Hepatocyte (in vitro differentiated cells): ENCODE data around the gene CFAP90. TPM values are rescaled to one million over a fixed set of nuclear protein-coding genes. Genes with fewer than 3 reads are reported as not detected.

Experiments
- DNase-seq: peaks from one replicate; pipeline ENCODE4 v3.0.0-alpha.2; 2016; ENCODE audit warnings: low spot score
- H2AFZ ChIP-seq: fragments of 200-600 bp; sonication (generic); 2 replicates; pipeline ENCODE4 v1.6.0; 2016; ENCODE audit warnings: antibody characterized with exemption, mild to moderate bottlenecking
- H3K27ac ChIP-seq: fragments of 200-600 bp; sonication (generic); 2 replicates; pipeline ENCODE4 v1.5.1; 2016; ENCODE audit warnings: mild to moderate bottlenecking
- H3K27me3 ChIP-seq: fragments of 200-600 bp; sonication (generic); 2 replicates; pipeline ENCODE4 v1.6.1; 2016
- H3K36me3 ChIP-seq: fragments of 200-600 bp; sonication (generic); replicated peaks from 2 replicates; pipeline ENCODE4 v1.5.1; 2016; ENCODE audit warnings: low read depth; ENCODE audit not compliant: insufficient read depth
- H3K4me1 ChIP-seq: fragments of 200-600 bp; sonication (generic); 2 replicates; pipeline ENCODE4 v1.5.1; 2016; ENCODE audit warnings: mild to moderate bottlenecking, moderate library complexity; ENCODE audit not compliant: insufficient read depth
- H3K4me2 ChIP-seq: fragments of 200-600 bp; sonication (generic); 2 replicates; pipeline ENCODE4 v1.6.0; 2016
- H3K4me3 ChIP-seq: fragments of 200-600 bp; sonication (generic); 2 replicates; pipeline ENCODE4 v1.5.1; 2016; ENCODE audit warnings: mild to moderate bottlenecking
- H3K79me2 ChIP-seq: fragments of 200-600 bp; sonication (generic); 2 replicates; pipeline ENCODE4 v1.6.0; 2017; ENCODE audit warnings: mild to moderate bottlenecking
- H3K9me2 ChIP-seq: fragments of 200-600 bp; sonication (generic); replicated peaks from 2 replicates; pipeline ENCODE4 v1.6.0; 2017; ENCODE audit warnings: mild to moderate bottlenecking; ENCODE audit not compliant: insufficient read depth
- H3K9me3 ChIP-seq: fragments of 200-600 bp; sonication (generic); 2 replicates; pipeline ENCODE4 v1.5.1; 2016; ENCODE audit warnings: low read depth, mild to moderate bottlenecking
- H4K20me1 ChIP-seq: fragments of 200-600 bp; sonication (generic); 2 replicates; pipeline ENCODE4 v1.6.0; 2016; ENCODE audit warnings: mild to moderate bottlenecking; ENCODE audit not compliant: insufficient read depth, poor library complexity, severe bottlenecking
- CTCF ChIP-seq: fragments of 200-600 bp; sonication (generic); IDR thresholded peaks from 2 replicates; pipeline ENCODE4 v1.5.1; 2016; ENCODE audit warnings: antibody characterized with exemption, mild to moderate bottlenecking; ENCODE audit not compliant: poor library complexity
- EZH2 ChIP-seq: fragments of 200-600 bp; sonication (generic); IDR thresholded peaks from 2 replicates; pipeline ENCODE4 v1.6.1; 2016; ENCODE audit warnings: antibody characterized with exemption, mild to moderate bottlenecking, borderline replicate concordance
- EZH2phosphoT487 ChIP-seq: fragments of 200-600 bp; sonication (generic); IDR thresholded peaks from one replicate; pipeline ENCODE4 v1.6.1; 2018; ENCODE audit warnings: antibody characterized with exemption, mild to moderate bottlenecking, low read depth, moderate library complexity; ENCODE audit not compliant: unreplicated experiment, severe bottlenecking
- WGBS: methylation state at CpG from one replicate; pipeline ENCODE4 v1.1.6; 2016; ENCODE audit warnings: low lambda C conversion rate; ENCODE audit errors: missing lambda C conversion rate; 5-methylcytosine and 5-hydroxymethylcytosine counted together
- polyA plus RNA-seq: library from polyadenylated mRNA; unstranded; fragments of >200 nt; fragmentation: Nextera tagmentation; extraction: Ambion mirVana; gene quantifications from 2 replicates; pipeline ENCODE4 v1.2.1, GENCODE V29; 2016
- total RNA-seq: library from RNA; depleted of rRNA; stranded (reverse); fragments of >200 nt; gene quantifications from 2 replicates; pipeline ENCODE4 v1.2.3, GENCODE V29; 2014

The CFAP90 gene
- total and polyA plus RNA-seq, 2 experiments from 2014 or later = 0.30 to 1.0 TPM

GRCh38 chr5:7884491-7885267 lies 33.7 kb upstream of the CFAP90 start:
- Histone ChIP-seq H4K20me1 (no peaks in the 10 kb centered on the region), H3K9me2 (no peaks in the 10 kb centered on the region), H3K79me2 (peaks cover 24% of the 10 kb centered on the region), H3K27me3 (no peaks in the 10 kb centered on the region), H3K27ac (no peak overlapping the region), H2AFZ (no peak overlapping the region), H3K9me3 (no peaks in the 10 kb centered on the region), H3K36me3 (no peaks in the 10 kb centered on the region), H3K4me2 (no peak overlapping the region), H3K4me1 (peaks cover 2% of the 10 kb centered on the region), H3K4me3 (no peak overlapping the region)
- WGBS = 72% methylated on average over 5 of the region's 5 CpGs
- TF ChIP-seq CTCF (no peak), EZH2 (no peak), EZH2phosphoT487 (no peak)
- DNase-seq = no peak

- DNase-seq = no peak
- Histone ChIP-seq H3K4me1 (peaks cover 16% of the 10 kb centered on the region), H3K4me2 (no peak overlapping the region), H3K27me3 (no peaks in the 10 kb centered on the region), H3K9me3 (no peaks in the 10 kb centered on the region), H3K9me2 (no peaks in the 10 kb centered on the region), H3K79me2 (peaks cover 26% of the 10 kb centered on the region), H3K36me3 (no peaks in the 10 kb centered on the region), H2AFZ (no peak overlapping the region), H4K20me1 (no peaks in the 10 kb centered on the region), H3K27ac (no peak overlapping the region), H3K4me3 (no peak overlapping the region)
- TF ChIP-seq EZH2phosphoT487 = no peak
- TF ChIP-seq CTCF = no peak
- TF ChIP-seq EZH2 = no peak
- 95% methylated on average over 4 of the region's 4 CpGs for WGBS
Observed at GRCh38 chr5:7882926-7883325, 32.0 kb upstream of the CFAP90 start.

- no peak overlapping the region for H3K27ac ChIP-seq
- H4K20me1 ChIP-seq = no peaks in the 10 kb centered on the region
- H3K4me1 ChIP-seq = peaks cover 16% of the 10 kb centered on the region
- H3K27me3 ChIP-seq = no peaks in the 10 kb centered on the region
- no peak overlapping the region for H3K4me3 ChIP-seq
- H3K4me2 ChIP-seq = no peak overlapping the region
- peaks cover 26% of the 10 kb centered on the region for H3K79me2 ChIP-seq
- TF ChIP-seq EZH2phosphoT487 = no peak
- no peak for TF ChIP-seq EZH2
- TF ChIP-seq CTCF = no peak
- H3K9me2 ChIP-seq = no peaks in the 10 kb centered on the region
- WGBS = 100% methylated on average over 2 of the region's 2 CpGs
- no peaks in the 10 kb centered on the region for H3K36me3 ChIP-seq
- no peak for DNase-seq
- H3K9me3 ChIP-seq = no peaks in the 10 kb centered on the region
- no peak overlapping the region for H2AFZ ChIP-seq
Observed at GRCh38 chr5:7881816-7882215, 30.9 kb upstream of the CFAP90 start.
